GM21737 (cell line): Measurements from ENCODE around the gene ADGRB2.

Experiments used
- ATAC-seq: cut with Tn5 transposase; IDR thresholded peaks from one replicate; pipeline ENCODE4 v1.9.1; 2021; ENCODE audit warnings: mild to moderate bottlenecking, moderate library complexity; ENCODE audit not compliant: unreplicated experiment

The ADGRB2 gene

GRCh38 chr1:31765516-31765915 is 1.4 kb upstream of the ADGRB2 start:
- ATAC-seq: no peak

- ATAC-seq: no peak
These were observed 914 bp upstream of the ADGRB2 start for GRCh38 chr1:31765041-31765467.

GRCh38 chr1:31763671-31764311 is 349 bp downstream of the ADGRB2 start:
- ATAC-seq: no peak

GRCh38 chr1:31762726-31763670 is 1.1 kb downstream of the ADGRB2 start:
- no peak for ATAC-seq

GRCh38 chr1:31762323-31762722 is 1.8 kb downstream of the ADGRB2 start:
- ATAC-seq: no peak

GRCh38 chr1:31761883-31762282 is 2.3 kb downstream of the ADGRB2 start:
- no peak for ATAC-seq

GRCh38 chr1:31760471-31761470 is 3.4 kb downstream of the ADGRB2 start:
- no peak for ATAC-seq

GRCh38 chr1:31759298-31760023 is 4.7 kb downstream of the ADGRB2 start:
- no peak for ATAC-seq

- ATAC-seq: no peak
These were observed 5.3 kb downstream of the ADGRB2 start for GRCh38 chr1:31758823-31759222.

GRCh38 chr1:31757989-31758388 is 6.2 kb downstream of the ADGRB2 start:
- no peak for ATAC-seq

- ATAC-seq: no peak
These were observed 6.9 kb downstream of the ADGRB2 start for GRCh38 chr1:31757204-31757679.

GRCh38 chr1:31756578-31756977 is 7.6 kb downstream of the ADGRB2 start:
- no peak for ATAC-seq

GRCh38 chr1:31755850-31756492 is 8.2 kb downstream of the ADGRB2 start:
- no peak for ATAC-seq

- ATAC-seq: no peak
These were observed 8.9 kb downstream of the ADGRB2 start for GRCh38 chr1:31755197-31755611.

GRCh38 chr1:31754397-31754796 is 9.7 kb downstream of the ADGRB2 start:
- no peak for ATAC-seq

GRCh38 chr1:31753707-31754349 is 10.3 kb downstream of the ADGRB2 start:
- ATAC-seq: no peak

- ATAC-seq: no peak
These were observed 11.1 kb downstream of the ADGRB2 start for GRCh38 chr1:31752952-31753475.

- no peak for ATAC-seq
These were observed 11.9 kb downstream of the ADGRB2 start for GRCh38 chr1:31752258-31752657.

GRCh38 chr1:31751822-31752241 is 12.3 kb downstream of the ADGRB2 start:
- no peak for ATAC-seq
